ENCODE results near the gene ADAMTSL2.

The ADAMTSL2 gene

GRCh38 chr9:133499892-133500270 is 34.6 kb upstream of the ADAMTSL2 start:
- no peak for DNase-seq (ENCODE audit: low read depth)

GRCh38 chr9:133502112-133502511 is 32.4 kb upstream of the ADAMTSL2 start:
- no peak for DNase-seq (ENCODE audit: low read depth)

GRCh38 chr9:133505186-133505830 is 29.2 kb upstream of the ADAMTSL2 start:
- DNase-seq (ENCODE audit: low read depth) = no peak

- no peak for DNase-seq (ENCODE audit: low read depth)
Measured at GRCh38 chr9:133505901-133506652, 28.4 kb upstream of the ADAMTSL2 start.

GRCh38 chr9:133506653-133507038 is 27.9 kb upstream of the ADAMTSL2 start:
- no peak for DNase-seq (ENCODE audit: low read depth)

- DNase-seq (ENCODE audit: low read depth) = no peak
Measured at GRCh38 chr9:133507246-133507965, 27.1 kb upstream of the ADAMTSL2 start.

- no peak for DNase-seq (ENCODE audit: low read depth)
Measured at GRCh38 chr9:133508046-133508445, 26.5 kb upstream of the ADAMTSL2 start.

- no peak for DNase-seq (ENCODE audit: low read depth)
Measured at GRCh38 chr9:133509179-133510083, 25.1 kb upstream of the ADAMTSL2 start.

- no peak for DNase-seq (ENCODE audit: low read depth)
Measured at GRCh38 chr9:133510926-133511505, 23.5 kb upstream of the ADAMTSL2 start.

GRCh38 chr9:133511607-133512006 is 22.9 kb upstream of the ADAMTSL2 start:
- DNase-seq (ENCODE audit: low read depth) = no peak

GRCh38 chr9:133512253-133513213 is 22.0 kb upstream of the ADAMTSL2 start:
- no peak for DNase-seq (ENCODE audit: low read depth)

- no peak for DNase-seq (ENCODE audit: low read depth)
Measured at GRCh38 chr9:133513214-133514100, 21.0 kb upstream of the ADAMTSL2 start.

- DNase-seq (ENCODE audit: low read depth) = no peak
Measured at GRCh38 chr9:133514460-133515239, 19.9 kb upstream of the ADAMTSL2 start.

- no peak for DNase-seq (ENCODE audit: low read depth)
Measured at GRCh38 chr9:133515240-133515610, 19.3 kb upstream of the ADAMTSL2 start.

- no peak for DNase-seq (ENCODE audit: low read depth)
Measured at GRCh38 chr9:133515615-133516255, 18.8 kb upstream of the ADAMTSL2 start.

GRCh38 chr9:133516256-133516960 is 18.1 kb upstream of the ADAMTSL2 start:
- no peak for DNase-seq (ENCODE audit: low read depth)

- DNase-seq (ENCODE audit: low read depth) = no peak
Measured at GRCh38 chr9:133516961-133517350, 17.5 kb upstream of the ADAMTSL2 start.

- DNase-seq (ENCODE audit: low read depth) = no peak
Measured at GRCh38 chr9:133517711-133518110, 16.8 kb upstream of the ADAMTSL2 start.

All from stimulated activated CD8-positive, alpha-beta memory T cell treated with anti-CD3 and anti-CD28 coated beads, Interleukin-7, amount 100 ng/mL, for 24 hours (primary cell).